Embryonic facial prominence (tissue), 1 donor: ENCODE data around the gene HPCAL1.

Experiments used
- DNase-seq: peaks from one replicate; pipeline ENCODE4 v3.0.0-alpha.2; 2016; ENCODE audit errors: extremely low spot score

Gene HPCAL1

DNA sequence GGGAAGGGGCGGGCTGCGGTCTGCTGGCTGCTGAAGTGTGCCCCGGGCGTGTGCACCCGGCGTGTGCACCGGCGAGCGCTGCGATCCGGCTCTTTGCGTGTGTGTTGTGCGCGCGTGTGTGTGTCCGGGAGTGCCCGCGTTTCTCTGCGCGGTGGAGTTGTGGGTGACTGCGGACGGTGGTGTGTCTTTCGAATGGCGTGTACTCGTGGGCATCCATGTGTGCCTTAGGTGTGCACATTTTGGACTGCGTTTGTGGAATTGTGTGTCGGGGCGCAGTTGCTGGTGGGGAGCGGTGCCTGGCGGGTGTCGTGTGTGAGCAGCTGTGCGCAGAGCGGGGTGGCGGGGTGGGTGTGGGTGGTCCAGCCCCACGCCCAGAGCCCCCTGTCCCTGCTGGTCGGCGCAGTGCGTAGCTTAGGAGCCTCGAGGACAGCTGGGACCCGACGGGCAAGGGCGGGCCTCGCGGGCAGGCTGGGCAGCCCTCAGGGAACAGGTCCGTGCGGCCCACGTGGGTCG is 533 bp downstream of the HPCAL1 start:
- no peak for DNase-seq

DNA sequence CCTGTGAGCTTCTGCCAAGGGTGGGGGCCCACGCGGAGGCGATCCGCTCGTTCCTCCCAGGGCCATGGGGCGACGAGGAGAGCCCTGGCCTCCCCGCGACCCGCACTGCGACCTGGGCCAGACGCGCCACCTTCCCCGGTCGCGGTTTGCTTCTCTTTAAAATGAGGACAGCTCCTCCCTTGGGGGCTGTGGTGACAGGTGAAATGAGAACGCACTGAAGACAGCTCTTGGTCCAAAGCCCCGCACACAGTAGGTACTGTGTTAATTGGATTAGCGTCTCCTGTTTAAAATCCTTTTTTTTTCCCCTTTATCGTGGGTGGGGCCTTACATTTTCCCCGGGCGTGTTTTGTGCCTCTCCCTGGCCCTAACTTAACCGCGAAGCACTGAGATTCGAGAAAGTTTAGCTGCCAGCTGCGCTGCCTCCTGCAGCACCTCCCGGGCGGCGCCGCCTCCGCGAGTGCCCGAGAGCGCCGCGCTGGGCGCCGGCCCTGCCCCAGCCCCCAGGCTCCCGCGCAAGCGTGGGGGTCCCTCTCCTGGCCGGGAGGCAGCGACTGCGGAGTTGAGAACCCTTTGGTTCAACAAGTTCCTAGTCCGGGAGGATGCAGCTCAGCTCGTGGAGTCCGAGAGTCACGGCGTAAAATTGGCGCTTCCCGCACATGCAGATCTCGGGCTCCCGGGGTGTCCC is 1.1 kb downstream of the HPCAL1 start:
- no peak for DNase-seq

DNA sequence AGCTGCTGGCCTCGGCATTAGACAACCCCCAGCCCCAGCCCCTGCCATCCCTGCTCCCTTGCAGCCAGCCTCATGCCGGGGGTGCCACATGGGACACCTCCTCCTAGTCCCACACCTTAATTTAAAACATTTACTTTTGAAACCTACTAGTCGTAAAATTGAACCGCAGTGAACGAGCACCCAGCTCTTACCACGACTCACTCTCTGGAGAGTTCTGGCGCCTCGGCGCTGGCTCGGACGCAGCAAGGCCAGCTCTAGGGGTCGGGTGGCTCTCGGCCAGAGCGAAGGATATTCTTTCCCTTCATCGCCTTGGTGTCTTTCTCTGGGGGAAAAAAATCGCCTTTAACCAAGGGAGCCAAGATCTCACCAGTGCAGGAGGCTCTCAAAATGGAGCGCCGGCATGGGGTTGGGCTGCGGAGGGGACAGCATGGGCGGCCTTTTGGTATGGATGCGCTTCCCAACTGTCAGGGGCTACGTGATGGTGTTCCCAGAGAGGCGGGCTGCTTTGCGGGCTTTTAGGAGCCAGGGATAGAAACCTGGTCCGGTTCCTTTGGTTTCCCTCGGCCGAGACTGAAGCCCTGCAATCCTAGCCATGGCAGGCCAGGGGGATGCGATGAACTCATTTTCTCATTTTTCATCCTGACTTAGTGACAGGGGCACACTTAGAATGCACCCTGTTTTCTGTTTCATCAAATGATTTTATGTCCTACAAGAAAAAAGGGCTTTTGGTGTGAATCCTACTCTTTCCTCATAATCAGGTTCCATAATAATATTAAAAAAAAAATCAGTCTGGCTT is 2.0 kb downstream of the HPCAL1 start:
- no peak for DNase-seq

DNA sequence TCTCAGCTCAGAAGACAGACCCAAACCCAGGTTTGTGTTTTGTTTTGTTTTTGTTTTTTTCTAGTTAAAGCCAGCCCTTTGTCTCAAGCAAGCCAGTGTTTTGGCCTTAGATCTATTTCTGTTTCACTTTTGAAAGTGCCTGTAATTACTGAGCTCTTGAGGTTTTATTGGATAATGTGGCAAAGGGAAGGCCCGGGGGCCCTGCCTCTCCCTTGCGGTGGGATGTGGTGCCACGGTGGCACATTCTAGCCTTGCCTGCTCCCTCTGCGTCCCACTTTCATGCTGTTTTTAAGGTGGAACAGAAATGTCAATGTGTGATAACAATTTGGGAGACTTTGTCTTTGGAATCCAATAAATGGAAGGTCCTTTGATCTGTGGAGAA is 2.5 kb downstream of the HPCAL1 start:
- no peak for DNase-seq

DNA sequence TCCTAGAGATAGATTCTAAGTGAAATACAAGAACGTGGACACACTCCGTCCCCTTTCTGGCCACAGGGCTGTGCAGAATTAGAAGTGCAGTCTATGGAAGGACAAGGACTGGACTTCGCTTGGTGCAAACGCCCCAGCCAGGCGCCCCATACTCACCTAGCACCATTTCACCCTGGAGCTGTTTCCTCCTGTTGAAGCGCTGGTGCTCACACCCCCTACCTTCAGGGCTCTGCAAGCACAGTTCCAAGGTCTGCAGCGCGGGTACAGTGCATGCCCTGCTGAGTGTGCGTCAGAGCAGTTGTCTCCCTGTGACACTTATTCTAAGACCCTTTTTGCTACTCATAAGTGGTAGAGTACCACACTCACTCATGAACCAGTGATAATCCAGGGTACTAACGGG is 3.0 kb downstream of the HPCAL1 start:
- no peak for DNase-seq

- no peak for DNase-seq
These were observed 4.3 kb downstream of the HPCAL1 start for GRCh38 chr2:10306901-10307463.

DNA sequence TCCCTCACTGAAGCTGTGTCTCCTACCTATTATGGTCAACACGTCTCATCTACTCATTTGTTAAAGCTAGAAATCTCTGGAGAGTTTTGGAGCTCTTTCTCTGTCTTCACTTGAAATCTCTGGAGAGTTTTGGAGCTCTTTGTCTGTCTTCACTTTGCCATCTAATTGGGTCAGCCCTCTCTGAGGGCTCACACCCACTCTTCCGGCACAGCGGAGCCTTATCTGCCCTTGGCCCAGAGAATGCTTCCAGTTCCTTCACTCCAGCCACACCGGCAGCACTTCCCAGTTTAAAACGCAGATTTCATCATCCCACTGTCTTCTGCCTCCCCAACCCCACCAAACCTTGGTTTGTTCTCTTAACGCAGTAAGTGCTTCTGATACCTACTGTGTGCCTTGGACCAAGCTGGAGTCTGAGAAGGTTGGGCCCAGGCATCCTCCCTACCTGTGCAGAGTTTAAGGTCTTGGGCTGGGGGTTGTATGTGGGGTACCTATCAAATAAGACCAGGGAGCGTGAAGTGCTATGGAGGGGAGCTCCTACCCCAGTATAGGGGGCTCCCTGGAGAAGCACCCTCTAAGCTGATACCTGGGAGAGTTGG is 5.0 kb downstream of the HPCAL1 start:
- no peak for DNase-seq

- no peak for DNase-seq
These were observed 6.2 kb downstream of the HPCAL1 start for GRCh38 chr2:10308866-10309265.

DNA sequence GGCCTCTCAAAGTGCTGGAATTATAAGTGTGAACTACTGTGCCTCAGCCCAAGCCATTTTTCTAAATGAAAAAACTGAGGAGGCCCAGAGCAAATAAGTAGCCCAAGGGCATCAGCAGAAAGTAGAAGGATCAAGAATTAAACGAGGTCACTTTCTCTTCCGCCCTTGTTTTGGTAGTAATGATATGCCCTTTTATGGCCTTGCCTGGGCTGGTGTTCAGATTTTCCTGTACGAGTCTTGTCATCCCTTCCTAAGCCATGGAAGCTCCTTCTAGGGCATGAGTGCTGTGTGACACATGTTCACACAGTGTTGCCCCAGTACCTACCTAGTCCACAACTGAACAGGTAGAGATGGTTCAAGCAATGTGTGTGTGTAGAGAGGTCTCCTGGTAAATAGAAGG is 6.6 kb downstream of the HPCAL1 start:
- DNase-seq, result no peak

GRCh38 chr2:10310309-10310888 is 7.7 kb downstream of the HPCAL1 start:
- no peak for DNase-seq

DNA sequence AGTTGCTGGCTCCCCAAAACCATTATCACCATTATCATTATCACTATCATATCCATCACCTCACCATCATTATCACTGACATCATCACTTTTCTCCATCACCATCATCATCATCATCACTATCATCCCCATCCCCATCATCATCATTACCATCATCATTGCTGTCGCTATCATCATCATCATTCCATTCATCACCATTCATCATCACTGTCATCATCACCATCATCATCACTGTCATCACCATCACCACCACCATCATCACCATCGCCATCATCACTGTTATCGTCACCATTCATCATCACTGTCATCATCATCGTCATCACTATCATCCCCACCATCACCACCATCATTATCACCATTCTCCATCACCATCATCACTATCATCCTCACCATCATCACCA is 9.0 kb downstream of the HPCAL1 start:
- no peak for DNase-seq

DNA sequence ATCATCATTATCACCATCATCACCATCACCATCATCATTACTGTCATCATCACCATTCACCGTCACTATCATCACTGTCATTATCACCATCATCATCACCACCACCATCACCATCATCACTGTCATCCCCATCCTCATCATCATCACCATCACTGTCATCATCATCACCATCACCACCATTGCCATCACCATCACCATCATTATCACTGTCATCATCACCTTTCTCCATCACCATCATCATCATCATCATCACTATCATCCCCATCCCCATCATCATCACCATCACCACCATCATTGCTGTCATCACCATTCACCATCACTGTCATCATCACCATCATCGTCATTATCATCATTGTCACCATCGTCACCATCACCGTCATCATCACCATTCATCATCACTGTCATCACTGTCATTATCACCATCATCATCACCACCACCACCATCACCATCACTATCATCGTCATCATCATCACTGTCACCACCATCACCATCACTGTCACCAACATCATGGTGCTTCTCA is 9.8 kb downstream of the HPCAL1 start:
- DNase-seq, result no peak

DNA sequence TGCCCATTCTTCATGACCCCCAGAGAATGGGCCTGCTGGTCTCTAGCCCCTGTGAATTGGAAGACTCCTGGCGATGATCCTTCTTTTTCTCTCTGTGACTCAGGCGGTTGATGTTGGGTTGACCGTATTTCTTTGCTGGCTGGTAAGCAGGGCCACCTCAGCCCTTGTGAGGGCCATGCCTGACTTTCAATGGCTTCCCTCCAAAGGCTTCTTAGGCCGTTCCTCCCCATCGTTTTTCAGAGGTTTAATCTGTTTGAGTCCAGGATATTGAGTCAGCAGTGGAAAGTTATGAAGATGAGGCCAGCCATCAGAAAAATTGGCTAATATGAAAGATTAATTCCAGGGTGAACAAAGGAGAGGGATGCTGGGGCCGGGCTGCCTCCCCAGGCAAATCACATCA is 13.6 kb downstream of the HPCAL1 start:
- DNase-seq, result no peak

DNA sequence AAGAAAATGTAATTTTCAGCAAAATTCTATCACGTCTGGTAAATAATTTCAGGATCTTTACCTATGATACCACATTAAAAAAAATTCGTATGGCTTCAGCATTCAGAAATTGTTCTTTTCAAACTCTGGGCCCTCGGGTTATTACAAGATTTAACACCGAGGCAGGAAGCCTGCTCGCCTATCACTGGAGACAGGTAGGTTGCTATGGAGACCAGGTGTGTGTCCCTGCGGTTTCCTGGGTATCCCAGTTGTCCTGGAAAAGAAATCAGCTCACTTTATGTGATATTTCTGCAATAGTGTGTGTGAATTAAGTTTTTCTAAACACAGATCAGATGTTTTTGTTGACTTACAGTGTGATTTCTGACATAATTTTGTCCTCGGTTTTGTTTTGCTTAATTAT is 14.2 kb downstream of the HPCAL1 start:
- no peak for DNase-seq

GRCh38 chr2:10317646-10318045 is 14.9 kb downstream of the HPCAL1 start:
- no peak for DNase-seq

GRCh38 chr2:10318345-10318744 is 15.6 kb downstream of the HPCAL1 start:
- no peak for DNase-seq

DNA sequence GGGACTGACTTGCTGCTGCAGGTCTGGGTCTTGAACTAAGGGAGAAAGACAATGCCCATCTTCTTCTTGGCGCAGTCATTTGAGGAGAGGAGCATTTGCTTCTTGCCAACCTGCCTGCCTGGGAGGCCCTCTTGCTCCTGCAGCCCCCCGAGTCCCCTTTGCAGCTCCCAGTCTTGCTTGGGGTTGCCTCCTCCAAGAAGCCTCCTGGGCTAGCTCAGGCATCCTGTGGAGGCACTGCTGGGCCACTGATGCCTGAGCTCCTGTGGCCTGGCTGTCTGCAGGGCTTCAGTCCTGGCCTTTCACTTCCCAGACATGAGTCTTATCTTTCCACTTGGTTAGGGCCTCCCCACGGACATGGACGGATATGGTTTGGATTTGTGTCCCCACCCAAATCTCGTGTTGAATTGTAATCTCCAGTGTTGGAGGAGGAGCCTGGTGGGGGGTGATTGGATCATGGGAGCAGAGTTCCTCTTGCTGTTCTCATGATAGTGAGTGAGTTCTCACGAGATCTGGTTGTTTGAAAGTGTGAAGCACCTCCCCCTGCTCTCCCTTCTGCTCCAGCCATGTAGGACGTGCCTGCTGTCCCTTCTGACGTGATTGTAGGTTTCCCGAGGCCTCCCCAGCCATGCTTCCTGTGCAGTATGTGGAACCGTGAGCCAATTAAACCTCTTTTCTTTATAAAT is 17.3 kb downstream of the HPCAL1 start:
- DNase-seq, result no peak

DNA sequence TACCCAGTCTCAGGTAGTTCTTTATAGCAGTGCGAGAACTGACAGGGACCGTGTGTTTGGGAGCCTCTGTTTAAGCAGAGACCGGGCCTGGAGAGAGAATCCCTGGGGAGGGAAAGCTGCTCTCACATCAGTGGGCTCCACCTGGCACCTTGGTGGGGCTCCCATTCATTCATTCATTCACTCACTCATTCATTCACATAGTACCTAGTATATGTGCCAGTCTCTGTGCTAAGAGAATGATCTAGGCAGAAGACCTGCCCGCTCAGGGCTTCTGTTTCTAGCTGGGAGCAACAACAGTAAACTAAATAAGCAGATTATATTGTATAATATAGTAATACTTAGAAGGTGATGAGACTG is 17.8 kb downstream of the HPCAL1 start:
- DNase-seq, result no peak

DNA sequence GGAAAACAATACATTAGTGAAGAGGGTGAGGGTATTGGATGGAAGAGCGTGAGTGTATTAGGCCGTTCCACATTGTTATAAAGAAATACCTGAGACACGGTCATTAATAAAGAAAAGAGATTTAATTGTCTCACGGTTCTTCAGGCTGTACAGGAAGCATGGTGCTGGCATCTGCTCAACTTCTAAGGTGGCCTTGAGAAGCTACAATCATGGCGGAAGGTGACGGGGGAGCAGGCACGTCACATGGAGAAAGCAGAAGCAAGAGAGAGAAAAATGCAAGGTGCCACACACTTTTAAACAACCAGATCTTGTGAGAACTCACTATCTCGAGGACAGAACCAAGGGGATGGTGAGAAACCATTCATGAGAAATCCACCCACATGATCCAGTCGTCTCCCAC is 18.2 kb downstream of the HPCAL1 start:
- DNase-seq, result no peak

- no peak for DNase-seq
These were observed 18.9 kb downstream of the HPCAL1 start for GRCh38 chr2:10321622-10322021.

DNA sequence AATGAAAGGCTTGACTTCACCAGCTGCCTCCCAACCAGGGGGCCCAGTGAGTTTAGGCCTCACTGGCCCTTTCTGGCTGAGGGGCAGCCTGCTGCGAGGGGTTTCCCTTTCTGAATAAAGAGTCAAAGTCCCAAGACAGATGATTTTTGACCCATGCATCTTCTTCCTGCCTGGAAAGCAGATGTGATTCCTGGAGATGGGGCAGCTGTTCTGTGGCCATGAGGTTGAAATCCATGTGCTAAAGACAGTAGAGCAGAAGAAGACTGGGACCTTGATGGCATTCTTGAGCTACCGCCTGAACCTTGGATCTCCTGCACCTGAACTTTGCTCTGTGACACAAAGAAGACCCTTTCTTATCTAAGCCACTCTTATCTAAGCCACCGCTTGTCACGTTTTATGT is 19.8 kb downstream of the HPCAL1 start:
- no peak for DNase-seq

- DNase-seq, result no peak
These were observed 20.3 kb downstream of the HPCAL1 start for GRCh38 chr2:10322973-10323372.
